Prostate gland (tissue), 2 donors: ENCODE results near the gene VAMP2.

ENCODE experiments used
- POLR2A ChIP-seq: fragments of 450-650 bp; IDR thresholded peaks from one replicate; pipeline ENCODE4 v1.6.1; 2016; ENCODE audit warnings: antibody characterized with exemption, mild to moderate bottlenecking
- POLR2AphosphoS5 ChIP-seq: sonication (generic); formaldehyde crosslinking; IDR thresholded peaks from one replicate; pipeline ENCODE4 v1.6.1; 2017; ENCODE audit warnings: antibody characterized with exemption
- TF ChIP-seq, protein P1 (sequence below), 4 experiments: fragments of 200-600 bp in 2 of 4; fragments of 450-650 bp in 2 of 4; sonication (generic) in 2 of 4; IDR thresholded peaks; 1 replicate in 3 of 4; 2 replicates in 1 of 4; pipeline ENCODE4 v1.5.1; 2016 to 2019; ENCODE audit warnings: antibody characterized with exemption in 4 of 4, mild to moderate bottlenecking in 2 of 4, moderate library complexity in 2 of 4

DNA sequence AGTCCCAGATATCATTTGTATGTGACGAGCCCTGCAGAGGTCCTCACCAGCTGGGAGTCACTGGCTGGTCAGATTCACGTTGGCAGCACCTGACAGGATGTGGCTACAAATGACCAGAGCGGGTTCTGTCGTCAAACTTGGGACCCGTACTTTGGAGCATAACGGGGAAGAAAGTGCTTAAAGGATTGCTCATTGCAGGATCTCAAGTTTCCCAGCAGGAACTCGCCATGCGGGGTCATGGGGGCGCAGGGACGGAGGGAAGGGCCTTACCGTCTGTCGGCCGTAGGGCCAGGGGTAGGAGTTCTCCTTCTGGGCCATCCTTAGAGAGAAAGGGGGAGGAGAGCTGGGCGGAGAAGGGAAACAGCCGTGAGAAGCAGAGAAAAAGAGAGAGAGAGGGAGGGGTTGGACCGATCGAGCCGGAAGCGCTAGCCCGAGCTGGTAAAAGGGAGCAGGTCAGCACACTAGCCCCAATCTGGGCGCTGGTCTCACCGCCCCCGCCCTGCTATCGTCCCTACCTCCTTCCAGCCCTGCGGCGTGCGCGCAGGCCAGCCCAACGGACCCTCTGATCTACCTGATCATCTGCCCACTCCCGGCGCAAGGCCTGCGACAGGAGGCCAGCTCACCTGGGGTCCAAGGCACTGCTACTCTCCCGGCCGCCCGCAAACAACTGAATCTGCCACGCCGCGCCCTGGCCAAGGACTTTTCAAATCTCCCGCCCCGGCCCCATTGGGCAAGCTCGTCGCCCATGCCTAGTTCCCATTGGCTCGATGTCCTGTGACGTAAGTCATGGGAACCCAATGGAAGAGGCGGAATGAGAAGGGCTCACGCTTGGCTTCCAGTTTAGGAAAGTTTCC lies 47.4 kb upstream of the VAMP2 start, which contains the start of gene AURKB:
- TF ChIP-seq, protein P1, sequence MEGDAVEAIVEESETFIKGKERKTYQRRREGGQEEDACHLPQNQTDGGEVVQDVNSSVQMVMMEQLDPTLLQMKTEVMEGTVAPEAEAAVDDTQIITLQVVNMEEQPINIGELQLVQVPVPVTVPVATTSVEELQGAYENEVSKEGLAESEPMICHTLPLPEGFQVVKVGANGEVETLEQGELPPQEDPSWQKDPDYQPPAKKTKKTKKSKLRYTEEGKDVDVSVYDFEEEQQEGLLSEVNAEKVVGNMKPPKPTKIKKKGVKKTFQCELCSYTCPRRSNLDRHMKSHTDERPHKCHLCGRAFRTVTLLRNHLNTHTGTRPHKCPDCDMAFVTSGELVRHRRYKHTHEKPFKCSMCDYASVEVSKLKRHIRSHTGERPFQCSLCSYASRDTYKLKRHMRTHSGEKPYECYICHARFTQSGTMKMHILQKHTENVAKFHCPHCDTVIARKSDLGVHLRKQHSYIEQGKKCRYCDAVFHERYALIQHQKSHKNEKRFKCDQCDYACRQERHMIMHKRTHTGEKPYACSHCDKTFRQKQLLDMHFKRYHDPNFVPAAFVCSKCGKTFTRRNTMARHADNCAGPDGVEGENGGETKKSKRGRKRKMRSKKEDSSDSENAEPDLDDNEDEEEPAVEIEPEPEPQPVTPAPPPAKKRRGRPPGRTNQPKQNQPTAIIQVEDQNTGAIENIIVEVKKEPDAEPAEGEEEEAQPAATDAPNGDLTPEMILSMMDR (IDR thresholded peaks at IDR 0.05) = no peak
- peak; percentile 92 for TF ChIP-seq POLR2AphosphoS5
- peak; percentile 23 for TF ChIP-seq POLR2A
